H9 (cell line): ENCODE data around the gene GCAT. TPM values are rescaled to one million over a fixed set of nuclear protein-coding genes. Genes with fewer than 3 reads are reported as not detected.

Experiments
- DNase-seq: peaks from one replicate; pipeline ENCODE4 v3.0.0-alpha.2; 2017
- H2AFZ ChIP-seq: one replicate; pipeline ENCODE4 v1.6.1; 2013; ENCODE audit warnings: mild to moderate bottlenecking, low read length, control low read depth, moderate library complexity
- H2AK5ac ChIP-seq: 2 replicates; pipeline ENCODE4 v1.6.1; 2013; ENCODE audit warnings: low read length, control low read depth, mixed read lengths; ENCODE audit not compliant: insufficient read length
- H2BK120ac ChIP-seq: one replicate; pipeline ENCODE4 v1.6.1; 2013; ENCODE audit warnings: low read depth, mild to moderate bottlenecking, low read length, control low read depth, inconsistent platforms; ENCODE audit not compliant: poor library complexity, severe bottlenecking
- H2BK12ac ChIP-seq: 2 replicates; pipeline ENCODE4 v1.6.1; 2013; ENCODE audit warnings: low read length, control low read depth, mixed read lengths, low read depth; ENCODE audit not compliant: insufficient read length
- H2BK15ac ChIP-seq: 2 replicates; pipeline ENCODE4 v1.6.1; 2013; ENCODE audit warnings: low read depth, low read length, control low read depth
- H2BK20ac ChIP-seq: one replicate; pipeline ENCODE4 v1.6.1; 2013; ENCODE audit warnings: low read depth, mild to moderate bottlenecking, low read length, control low read depth, inconsistent platforms; ENCODE audit not compliant: poor library complexity, severe bottlenecking
- H2BK5ac ChIP-seq: 2 replicates; pipeline ENCODE4 v1.6.1; 2013; ENCODE audit warnings: low read length, control low read depth, mixed read lengths; ENCODE audit not compliant: insufficient read length
- H3K14ac ChIP-seq: 2 replicates; pipeline ENCODE4 v1.6.1; 2013; ENCODE audit warnings: low read length, control low read depth; ENCODE audit not compliant: insufficient read depth
- H3K18ac ChIP-seq: 2 replicates; pipeline ENCODE4 v1.6.1; 2013; ENCODE audit warnings: low read depth, mild to moderate bottlenecking, mixed read lengths, low read length, control low read depth; ENCODE audit not compliant: insufficient read length
- H3K23ac ChIP-seq: 2 replicates; pipeline ENCODE4 v1.6.1; 2013; ENCODE audit warnings: low read length, control low read depth, mixed read lengths, low read depth; ENCODE audit not compliant: insufficient read length
- H3K23me2 ChIP-seq: 2 replicates; pipeline ENCODE4 v1.6.1; 2013; ENCODE audit warnings: low read depth, mild to moderate bottlenecking, mixed read lengths, low read length, control low read depth; ENCODE audit not compliant: insufficient read length, poor library complexity, severe bottlenecking
- H3K27ac ChIP-seq: 2 replicates; pipeline ENCODE4 v1.5.1; 2013; ENCODE audit warnings: low read length, control low read depth, mixed read lengths, low read depth; ENCODE audit not compliant: insufficient read length
- H3K27me3 ChIP-seq: 2 replicates; pipeline ENCODE4 v1.6.1; 2013; ENCODE audit warnings: low read length, control low read depth, inconsistent platforms; ENCODE audit not compliant: insufficient read depth
- H3K4ac ChIP-seq: 2 replicates; pipeline ENCODE4 v1.6.1; 2013; ENCODE audit warnings: low read depth, mild to moderate bottlenecking, control low read depth, inconsistent platforms, low read length, moderate library complexity
- H3K4me1 ChIP-seq: 2 replicates; pipeline ENCODE4 v1.6.1; 2013; ENCODE audit warnings: low read length, control low read depth, inconsistent platforms; ENCODE audit not compliant: insufficient read depth
- H3K4me2 ChIP-seq: 2 replicates; pipeline ENCODE4 v1.6.1; 2013; ENCODE audit warnings: low read length, control low read depth, mixed read lengths; ENCODE audit not compliant: insufficient read length, insufficient read depth
- H3K56ac ChIP-seq: 2 replicates; pipeline ENCODE4 v1.6.1; 2013; ENCODE audit warnings: low read depth, mild to moderate bottlenecking, mixed read lengths, low read length, control low read depth; ENCODE audit not compliant: insufficient read length
- H3K79me1 ChIP-seq: 2 replicates; pipeline ENCODE4 v1.6.1; 2013; ENCODE audit warnings: low read depth, mild to moderate bottlenecking, moderate library complexity, low read length, control low read depth, inconsistent platforms; ENCODE audit not compliant: insufficient read depth, poor library complexity, severe bottlenecking
- H3K79me2 ChIP-seq: 2 replicates; pipeline ENCODE4 v1.6.1; 2013; ENCODE audit warnings: low read length, control low read depth, inconsistent platforms; ENCODE audit not compliant: insufficient read depth
- H3K9ac ChIP-seq: 2 replicates; pipeline ENCODE4 v1.6.1; 2013; ENCODE audit warnings: low read length, control low read depth, mixed read lengths; ENCODE audit not compliant: insufficient read length; ENCODE audit errors: extremely low read depth
- H3K9me3 ChIP-seq: one replicate; pipeline ENCODE4 v1.6.1; 2013; ENCODE audit warnings: low read depth, low read length, inconsistent platforms; ENCODE audit not compliant: control insufficient read depth
- H3T11ph ChIP-seq: one replicate; pipeline ENCODE4 v1.6.1; 2013; ENCODE audit warnings: mild to moderate bottlenecking, low read length, control low read depth, inconsistent platforms
- H4K20me1 ChIP-seq: one replicate; pipeline ENCODE4 v1.6.1; 2013; ENCODE audit not compliant: control insufficient read depth, insufficient read length, insufficient read depth
- H4K5ac ChIP-seq: 2 replicates; pipeline ENCODE4 v1.6.1; 2013; ENCODE audit warnings: low read depth, mild to moderate bottlenecking, mixed read lengths, low read length, control low read depth; ENCODE audit not compliant: insufficient read length
- H4K8ac ChIP-seq: replicated peaks from 2 replicates; pipeline ENCODE4 v1.6.1; 2013; ENCODE audit warnings: low read length, control low read depth, mixed read lengths, low read depth; ENCODE audit not compliant: insufficient read length
- H4K91ac ChIP-seq: 2 replicates; pipeline ENCODE4 v1.6.1; 2013; ENCODE audit warnings: low read depth, mild to moderate bottlenecking, moderate library complexity, mixed read lengths, low read length, control low read depth; ENCODE audit not compliant: insufficient read length
- H3K27ac Mint-ChIP-seq, 3 experiments: 2 replicates in 2 of 3; 3 replicates in 1 of 3; pipeline ENCODE4 v1.8.0; 2020 to 2021; ENCODE audit warnings: mixed read lengths in 3 of 3, mild to moderate bottlenecking in 1 of 3, moderate library complexity in 1 of 3
- H3K27me3 Mint-ChIP-seq: 2 replicates; pipeline ENCODE4 v1.8.0; 2021; ENCODE audit warnings: low read depth, mild to moderate bottlenecking, moderate library complexity, mixed read lengths
- H3K36me3 Mint-ChIP-seq, 3 experiments: 2 replicates in 2 of 3; 3 replicates in 1 of 3; pipeline ENCODE4 v1.8.0; 2020 to 2021; ENCODE audit warnings: low read depth in 3 of 3, mixed read lengths in 3 of 3; ENCODE audit not compliant: insufficient read depth in 1 of 3
- H3K4me1 Mint-ChIP-seq, 2 experiments: 2 replicates each; pipeline ENCODE4 v1.8.0; 2020; ENCODE audit warnings: mixed read lengths in 2 of 2
- H3K4me3 Mint-ChIP-seq, 2 experiments: 2 replicates in 1 of 2; 3 replicates in 1 of 2; pipeline ENCODE4 v1.8.0; 2020 to 2021; ENCODE audit warnings: mild to moderate bottlenecking in 2 of 2, mixed read lengths in 2 of 2, moderate library complexity in 1 of 2
- H3K9me3 Mint-ChIP-seq, 2 experiments: 2 replicates in 1 of 2; 3 replicates in 1 of 2; pipeline ENCODE4 v1.8.0; 2020; ENCODE audit warnings: mild to moderate bottlenecking in 2 of 2, mixed read lengths in 2 of 2, moderate library complexity in 1 of 2
- WGBS: extraction: QIAGEN DNeasy Blood & Tissue Kit; methylation state at CpG from one replicate; pipeline ENCODE4 v1.1.7; 2013; ENCODE audit warnings: missing lambda C conversion rate, low lambda C conversion rate, mixed read lengths; ENCODE audit not compliant: insufficient read length; ENCODE audit errors: extremely low coverage; 5-methylcytosine and 5-hydroxymethylcytosine counted together
- long read RNA-seq: library from polyadenylated mRNA; unstranded; transcript quantifications from one replicate; pipeline ENCODE4 v2.0.0, GENCODE V29; 2020
- total RNA-seq: library from RNA; stranded (reverse); gene quantifications from 2 replicates; pipeline ENCODE4 v1.2.1, GENCODE V29; 2021
- TF ChIP-seq, protein P1 (sequence below): fragments of 200-600 bp; sonication (generic); conservative IDR thresholded peaks from 3 replicates; pipeline ENCODE4 v1.8.0; 2021; ENCODE audit warnings: antibody characterized with exemption, mild to moderate bottlenecking

Gene GCAT
- 26.9 and 28.8 TPM in 2 replicates for total RNA-seq
- long read RNA-seq, transcript GCAT-202 (10 exons, 1,656 nt) = minor isoform, 6 of 315 reads
- long read RNA-seq, transcript GCAT-201 (9 exons, 1,497 nt) = major isoform, 188 of 315 reads
- long read RNA-seq, partial matches to known transcripts = 44 of 315 reads
- long read RNA-seq, other reads (novel, unspliced or antisense) = 75 of 315 reads

DNA sequence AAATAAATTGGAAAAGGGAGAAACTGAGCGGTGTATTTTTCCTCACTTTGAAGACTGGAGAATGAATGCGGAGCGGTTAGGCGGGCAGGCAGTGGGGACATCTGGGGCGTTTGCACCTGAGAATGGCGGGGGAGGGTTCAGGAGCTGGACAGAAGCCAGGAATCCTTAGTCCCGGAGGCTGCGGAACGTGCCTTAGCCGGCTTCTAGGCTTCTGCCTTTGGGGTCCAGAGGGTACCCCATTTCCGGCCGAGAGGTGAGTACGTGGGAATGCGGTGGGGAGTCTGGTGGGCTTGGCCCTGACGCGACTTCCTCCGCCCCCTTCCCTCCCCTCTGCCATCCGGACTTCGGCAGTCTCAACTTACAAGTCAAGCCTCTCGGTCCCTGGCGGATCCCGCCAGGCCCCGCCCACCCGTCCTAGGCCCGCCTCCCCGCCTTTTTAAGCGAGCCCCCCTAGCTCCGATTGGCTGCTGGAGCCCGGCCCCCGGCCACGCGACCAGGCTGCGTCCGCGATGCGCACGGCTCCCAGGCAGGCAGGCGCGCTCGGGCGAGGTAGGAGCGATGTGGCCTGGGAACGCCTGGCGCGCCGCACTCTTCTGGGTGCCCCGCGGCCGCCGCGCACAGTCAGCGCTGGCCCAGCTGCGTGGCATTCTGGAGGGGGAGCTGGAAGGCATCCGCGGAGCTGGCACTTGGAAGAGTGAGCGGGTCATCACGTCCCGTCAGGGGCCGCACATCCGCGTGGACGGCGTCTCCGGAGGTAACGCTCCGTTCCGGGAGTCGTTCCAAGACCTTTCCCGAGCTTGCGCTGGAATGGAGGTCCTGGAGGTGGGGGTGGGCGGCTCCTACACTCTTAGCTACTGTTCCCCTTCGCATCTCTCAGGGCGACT is at the start of gene GCAT:
TSS of gene GCAT (plus strand) at position 525 of the 884 bp plus-strand sequence. CDS start at position 559, 34 bp downstream.
- Histone ChIP-seq H3K9me3 (no peaks in the 10 kb centered on the region), H3K23me2 (peaks cover 45% of the 10 kb centered on the region), H2BK5ac (no peak within 1 kb of the TSS), H3T11ph (no peak within 1 kb of the TSS), H3K79me2 (peaks cover 2% of the 10 kb centered on the region; the same call in 1 of the 2 replicates), H3K56ac (no peak within 1 kb of the TSS), H3K4ac (no peak within 1 kb of the TSS), H2BK120ac (no peak within 1 kb of the TSS), H2BK20ac (no peak within 1 kb of the TSS), H3K27me3 (peaks cover 13% of the 10 kb centered on the region; the same call in 1 of the 2 replicates), H4K20me1 (no peaks in the 10 kb centered on the region), H2AK5ac (no peak within 1 kb of the TSS), H4K8ac (no peak within 1 kb of the TSS), H3K27ac (no peak within 1 kb of the TSS), H3K23ac (no peak within 1 kb of the TSS), H3K79me1 (peaks cover 2% of the 10 kb centered on the region), H2AFZ (no peak within 1 kb of the TSS), H3K9ac (peak within 1 kb of the TSS; percentile 65), H4K5ac (no peak within 1 kb of the TSS), H3K14ac (peak within 1 kb of the TSS; percentile 42; the same call in 1 of the 2 replicates), H3K4me2 (peak within 1 kb of the TSS; percentile 87), H2BK15ac (no peak within 1 kb of the TSS), H2BK12ac (no peak within 1 kb of the TSS), H3K4me1 (no peaks in the 10 kb centered on the region; the same call in 1 of the 2 replicates), H3K18ac (no peak within 1 kb of the TSS), H4K91ac (no peak within 1 kb of the TSS)
- peak; percentile 99 for DNase-seq
- Mint-ChIP-seq H3K9me3 (peaks cover 0 to 4% of the 10 kb centered on the region in 2 experiments; a peak in 3 of 5 replicates), H3K4me3 (peak within 1 kb of the TSS; percentile 81 to 93), H3K4me1 (peaks cover 32 to 40% of the 10 kb centered on the region in 2 experiments), H3K27me3 (peaks cover 41% of the 10 kb centered on the region), H3K27ac (peak within 1 kb of the TSS; percentile 56 to 72 (median 57); a peak in 3 of 7 replicates), H3K36me3 (peaks cover 0 to 4% (median 0%) of the 10 kb centered on the region in 3 experiments; a peak in 2 of 7 replicates)
- TF ChIP-seq, protein P1, sequence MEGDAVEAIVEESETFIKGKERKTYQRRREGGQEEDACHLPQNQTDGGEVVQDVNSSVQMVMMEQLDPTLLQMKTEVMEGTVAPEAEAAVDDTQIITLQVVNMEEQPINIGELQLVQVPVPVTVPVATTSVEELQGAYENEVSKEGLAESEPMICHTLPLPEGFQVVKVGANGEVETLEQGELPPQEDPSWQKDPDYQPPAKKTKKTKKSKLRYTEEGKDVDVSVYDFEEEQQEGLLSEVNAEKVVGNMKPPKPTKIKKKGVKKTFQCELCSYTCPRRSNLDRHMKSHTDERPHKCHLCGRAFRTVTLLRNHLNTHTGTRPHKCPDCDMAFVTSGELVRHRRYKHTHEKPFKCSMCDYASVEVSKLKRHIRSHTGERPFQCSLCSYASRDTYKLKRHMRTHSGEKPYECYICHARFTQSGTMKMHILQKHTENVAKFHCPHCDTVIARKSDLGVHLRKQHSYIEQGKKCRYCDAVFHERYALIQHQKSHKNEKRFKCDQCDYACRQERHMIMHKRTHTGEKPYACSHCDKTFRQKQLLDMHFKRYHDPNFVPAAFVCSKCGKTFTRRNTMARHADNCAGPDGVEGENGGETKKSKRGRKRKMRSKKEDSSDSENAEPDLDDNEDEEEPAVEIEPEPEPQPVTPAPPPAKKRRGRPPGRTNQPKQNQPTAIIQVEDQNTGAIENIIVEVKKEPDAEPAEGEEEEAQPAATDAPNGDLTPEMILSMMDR = no peak
- WGBS = no CpG with 5 or more reads among the region's 73 CpGs
